Peyer's patch (tissue), 4 donors: Measurements from ENCODE around the gene SLC39A11.

Source experiments
- POLR2A ChIP-seq, 2 donors: fragments of 450-650 bp; IDR thresholded peaks; one replicate each; pipeline ENCODE4 v1.5.1; 2017; ENCODE audit warnings: antibody characterized with exemption in 2 of 2, mild to moderate bottlenecking in 2 of 2, moderate library complexity in 2 of 2
- TF ChIP-seq, protein P1 (sequence below), 6 experiments: fragments of 450-650 bp in 4 of 6; fragments of 200-600 bp in 2 of 6; sonication (generic) in 1 of 6; IDR thresholded peaks; one replicate each; pipeline ENCODE4 v1.5.1; 2017 to 2019; ENCODE audit warnings: antibody characterized with exemption in 6 of 6, mild to moderate bottlenecking in 3 of 6, moderate library complexity in 1 of 6

DNA sequence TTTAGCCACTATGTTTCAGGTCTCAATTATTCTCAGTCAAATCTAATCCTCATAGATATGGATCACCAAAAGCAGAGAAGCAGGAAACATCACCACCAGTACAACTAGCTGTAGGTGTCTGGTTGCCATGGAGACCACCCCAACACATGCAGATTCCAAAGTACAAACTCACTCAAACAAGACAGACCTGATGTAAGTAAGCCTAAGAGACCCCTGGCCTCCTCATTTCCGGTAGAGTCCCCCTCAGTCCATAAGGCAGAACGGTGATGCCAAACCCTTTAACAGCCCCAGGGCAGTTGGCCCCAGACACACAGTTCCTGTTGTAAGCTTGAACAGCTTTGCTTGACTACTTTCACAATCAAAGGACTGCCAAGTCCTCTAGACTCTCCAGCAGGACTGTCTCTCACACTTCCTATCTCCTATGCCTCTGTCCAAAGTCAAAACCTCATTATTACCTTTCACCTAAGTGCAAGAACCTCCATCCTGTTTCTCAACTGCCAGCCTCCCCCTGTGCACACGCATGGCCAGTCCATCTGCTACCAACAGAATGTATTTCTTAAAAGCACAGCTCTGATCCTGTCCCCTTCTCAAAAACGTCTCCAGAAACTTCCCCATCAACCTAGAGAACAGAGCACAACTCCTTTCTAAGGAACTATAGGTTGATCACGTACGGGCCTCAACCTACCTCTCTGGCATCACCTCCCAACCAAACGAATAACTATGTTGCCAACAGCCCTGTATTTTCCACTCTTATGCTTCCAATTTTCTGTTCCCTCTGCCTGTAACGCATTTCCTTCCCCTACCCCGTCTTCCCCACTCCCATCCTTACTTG is 23.9 kb downstream of the SLC39A11 start:
- TF ChIP-seq POLR2A (IDR thresholded peaks at IDR 0.05): no peak
- TF ChIP-seq, protein P1, sequence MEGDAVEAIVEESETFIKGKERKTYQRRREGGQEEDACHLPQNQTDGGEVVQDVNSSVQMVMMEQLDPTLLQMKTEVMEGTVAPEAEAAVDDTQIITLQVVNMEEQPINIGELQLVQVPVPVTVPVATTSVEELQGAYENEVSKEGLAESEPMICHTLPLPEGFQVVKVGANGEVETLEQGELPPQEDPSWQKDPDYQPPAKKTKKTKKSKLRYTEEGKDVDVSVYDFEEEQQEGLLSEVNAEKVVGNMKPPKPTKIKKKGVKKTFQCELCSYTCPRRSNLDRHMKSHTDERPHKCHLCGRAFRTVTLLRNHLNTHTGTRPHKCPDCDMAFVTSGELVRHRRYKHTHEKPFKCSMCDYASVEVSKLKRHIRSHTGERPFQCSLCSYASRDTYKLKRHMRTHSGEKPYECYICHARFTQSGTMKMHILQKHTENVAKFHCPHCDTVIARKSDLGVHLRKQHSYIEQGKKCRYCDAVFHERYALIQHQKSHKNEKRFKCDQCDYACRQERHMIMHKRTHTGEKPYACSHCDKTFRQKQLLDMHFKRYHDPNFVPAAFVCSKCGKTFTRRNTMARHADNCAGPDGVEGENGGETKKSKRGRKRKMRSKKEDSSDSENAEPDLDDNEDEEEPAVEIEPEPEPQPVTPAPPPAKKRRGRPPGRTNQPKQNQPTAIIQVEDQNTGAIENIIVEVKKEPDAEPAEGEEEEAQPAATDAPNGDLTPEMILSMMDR (IDR thresholded peaks at IDR 0.05): no peak
